Upper lobe of left lung (tissue), 4 donors: ENCODE measurements around the gene GSK3A.
"Not testable (repeated sequence)": the region's sequence is repeated elsewhere in the genome, so short reads cannot be mapped to it uniquely, and the experiment has no call there.

ENCODE experiments used
- CTCF ChIP-seq, 6 experiments: fragments of 450-650 bp in 4 of 6; fragments of 200-600 bp in 2 of 6; sonication (generic) in 2 of 6; IDR thresholded peaks; one replicate each; pipeline ENCODE4 v1.5.1; 2016 to 2019; ENCODE audit warnings: antibody characterized with exemption in 6 of 6
- EP300 ChIP-seq, 4 donors: sonication (generic); formaldehyde crosslinking; IDR thresholded peaks; one replicate each; pipeline ENCODE4 v1.5.1; 2017; ENCODE audit warnings: antibody characterized with exemption in 4 of 4, control low read depth in 2 of 4
- POLR2AphosphoS5 ChIP-seq, 2 donors: sonication (generic); formaldehyde crosslinking; IDR thresholded peaks; one replicate each; pipeline ENCODE4 v1.5.1; 2017; ENCODE audit warnings: antibody characterized with exemption in 2 of 2

- not testable (repeated sequence) for TF ChIP-seq CTCF, EP300, POLR2AphosphoS5 (IDR thresholded peaks at IDR 0.05)
Measured at GRCh38 chr19:42266105-42266504, 23.7 kb upstream of the GSK3A start.
